Measurements from ENCODE around the gene TMEM52B.

TMEM52B gene

DNA sequence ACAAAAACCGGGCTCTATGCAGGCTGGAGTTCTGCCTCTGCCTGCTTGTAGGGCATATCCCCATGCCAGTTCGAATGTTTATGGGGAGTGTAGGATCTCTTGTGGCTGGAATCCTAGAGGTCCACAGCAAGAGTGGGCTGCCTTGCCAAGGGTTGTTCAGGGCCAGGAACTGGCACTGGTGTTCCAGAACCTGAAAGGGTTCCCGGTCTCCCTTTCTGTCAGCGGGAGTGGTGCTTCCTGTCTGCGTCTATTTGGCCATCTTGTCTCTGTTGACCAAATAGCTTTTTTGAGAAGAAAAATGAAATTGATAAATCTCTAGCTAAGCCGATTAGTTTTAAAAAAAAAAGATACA lies 24.7 kb upstream of the TMEM52B start:
- Histone ChIP-seq H3K9ac (ENCODE audit: low read length) (peak overlapping the region; percentile 74), H3K27me3 (ENCODE audit: control insufficient read depth, insufficient read depth, low read length) (no peaks in the 10 kb centered on the region), H3K4me1 (ENCODE audit: control insufficient read depth, low read depth, low read length) (no peaks in the 10 kb centered on the region), H3K9me3 (ENCODE audit: control insufficient read depth, low read depth, low read length) (no peaks in the 10 kb centered on the region), H3K4me3 (ENCODE audit: low read length) (peak overlapping the region; percentile 63), H3K36me3 (ENCODE audit: control insufficient read depth, low read depth, low read length) (no peaks in the 10 kb centered on the region), H3K27ac (ENCODE audit: low read length) (no peak overlapping the region)

DNA sequence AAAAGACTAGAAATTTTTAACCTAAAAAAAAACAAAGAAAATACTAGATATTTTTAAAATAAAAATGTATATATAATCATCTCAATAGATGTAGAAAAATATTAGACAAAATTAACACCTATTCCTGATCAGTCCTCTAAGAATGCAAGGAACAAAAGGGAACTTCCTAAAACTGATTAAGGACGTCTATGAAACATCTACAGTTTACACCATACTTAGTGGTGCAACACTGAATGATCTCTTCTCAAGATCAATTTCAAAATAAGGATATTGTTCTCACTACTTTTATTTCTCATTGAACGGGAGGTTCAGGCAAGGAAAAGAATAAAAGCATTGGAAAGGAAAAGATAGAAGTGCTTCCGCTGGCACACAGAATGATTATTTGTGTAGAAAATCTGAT lies 22.9 kb upstream of the TMEM52B start:
- Histone ChIP-seq H3K9ac (ENCODE audit: low read length) (no peak overlapping the region), H3K27ac (ENCODE audit: low read length) (no peak overlapping the region), H3K9me3 (ENCODE audit: control insufficient read depth, low read depth, low read length) (no peaks in the 10 kb centered on the region), H3K4me1 (ENCODE audit: control insufficient read depth, low read depth, low read length) (no peaks in the 10 kb centered on the region), H3K27me3 (ENCODE audit: control insufficient read depth, insufficient read depth, low read length) (no peaks in the 10 kb centered on the region), H3K36me3 (ENCODE audit: control insufficient read depth, low read depth, low read length) (no peaks in the 10 kb centered on the region), H3K4me3 (ENCODE audit: low read length) (no peak overlapping the region)

DNA sequence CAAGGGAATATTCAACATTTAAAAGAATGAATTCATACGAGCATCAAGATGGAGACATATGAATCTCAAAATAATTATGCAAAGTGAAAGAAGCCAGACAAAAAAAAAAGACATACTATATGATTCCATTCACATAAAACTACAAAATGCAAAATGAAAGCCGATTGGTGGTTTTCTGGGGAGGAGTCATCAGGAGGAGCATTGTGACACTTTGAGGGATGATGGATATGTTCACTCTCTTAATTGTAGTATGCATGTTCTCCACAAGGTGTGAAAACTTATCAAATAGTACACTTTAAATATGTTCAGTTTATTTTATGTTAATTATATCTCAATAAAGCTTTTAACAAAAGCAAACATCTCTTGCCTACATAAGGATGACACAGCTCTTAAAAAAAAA lies 20.4 kb upstream of the TMEM52B start:
- no peaks in the 10 kb centered on the region for H3K27me3 ChIP-seq (ENCODE audit: control insufficient read depth, insufficient read depth, low read length)
- no peaks in the 10 kb centered on the region for H3K36me3 ChIP-seq (ENCODE audit: control insufficient read depth, low read depth, low read length)
- H3K27ac ChIP-seq (ENCODE audit: low read length), result no peak overlapping the region
- H3K9ac ChIP-seq (ENCODE audit: low read length), result no peak overlapping the region
- H3K4me3 ChIP-seq (ENCODE audit: low read length), result no peak overlapping the region
- H3K4me1 ChIP-seq (ENCODE audit: control insufficient read depth, low read depth, low read length), result no peaks in the 10 kb centered on the region
- H3K9me3 ChIP-seq (ENCODE audit: control insufficient read depth, low read depth, low read length), result no peaks in the 10 kb centered on the region

DNA sequence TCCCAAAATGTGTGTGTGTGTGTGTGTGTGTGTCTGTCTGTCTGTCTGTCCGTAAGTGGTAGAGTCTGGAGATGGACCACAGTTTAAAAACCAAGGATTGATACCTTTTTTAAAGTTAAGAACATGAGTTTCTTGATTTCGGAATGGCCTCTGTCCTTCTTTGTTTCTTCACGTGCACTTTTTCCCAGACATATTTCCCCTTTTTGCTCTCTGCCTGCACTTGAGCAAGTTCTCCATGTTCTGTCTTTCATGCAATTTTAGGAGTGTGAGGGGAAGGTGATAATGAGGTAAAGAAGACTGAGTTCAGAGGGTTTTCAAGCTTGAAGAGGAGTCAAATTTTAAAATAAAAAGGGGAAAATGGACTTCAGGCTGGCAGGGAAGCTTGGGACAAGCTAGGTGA lies 19.6 kb upstream of the TMEM52B start:
- no peaks in the 10 kb centered on the region for H3K27me3 ChIP-seq (ENCODE audit: control insufficient read depth, insufficient read depth, low read length)
- H3K4me3 ChIP-seq (ENCODE audit: low read length), result no peak overlapping the region
- no peak overlapping the region for H3K9ac ChIP-seq (ENCODE audit: low read length)
- no peak overlapping the region for H3K27ac ChIP-seq (ENCODE audit: low read length)
- H3K36me3 ChIP-seq (ENCODE audit: control insufficient read depth, low read depth, low read length), result no peaks in the 10 kb centered on the region
- no peaks in the 10 kb centered on the region for H3K4me1 ChIP-seq (ENCODE audit: control insufficient read depth, low read depth, low read length)
- H3K9me3 ChIP-seq (ENCODE audit: control insufficient read depth, low read depth, low read length), result no peaks in the 10 kb centered on the region

DNA sequence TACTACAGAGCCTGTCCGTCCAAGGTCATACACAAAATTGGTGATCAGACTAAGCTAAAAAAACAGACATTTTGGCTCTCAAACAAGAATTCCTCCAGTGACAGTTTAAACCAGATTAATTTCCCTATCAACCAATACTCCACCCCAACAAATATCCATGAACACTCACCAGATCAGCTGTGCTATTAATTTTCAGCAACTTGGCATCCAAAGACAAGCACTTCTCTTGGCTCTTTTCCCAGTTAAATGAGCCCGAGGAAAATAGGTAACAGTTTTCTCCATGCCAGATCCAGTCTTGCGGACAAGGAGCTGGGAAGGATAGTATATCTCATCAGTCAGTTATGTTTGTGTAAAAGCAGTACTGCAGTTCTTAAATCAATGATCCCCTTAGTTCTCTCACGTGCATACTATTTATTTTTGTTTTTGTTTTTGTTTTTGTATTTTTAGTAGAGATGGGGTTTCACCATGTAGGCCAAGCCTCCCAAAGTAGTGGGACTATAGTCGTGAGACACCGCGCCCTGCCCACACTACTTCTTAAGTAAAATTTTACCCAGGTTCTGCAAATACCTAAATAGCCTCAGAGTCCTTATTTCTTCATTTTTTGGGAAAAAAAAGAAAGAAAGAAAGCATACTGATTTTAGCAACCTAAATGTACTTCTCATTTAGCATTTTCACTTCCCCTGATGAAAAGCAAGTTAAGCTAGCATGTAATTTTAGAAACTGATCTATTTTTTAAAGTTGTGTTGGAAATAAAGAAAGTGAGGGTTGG lies 18.0 kb upstream of the TMEM52B start:
- Histone ChIP-seq H3K4me3 (ENCODE audit: low read length) (no peak overlapping the region), H3K27ac (ENCODE audit: low read length) (no peak overlapping the region), H3K27me3 (ENCODE audit: control insufficient read depth, insufficient read depth, low read length) (no peaks in the 10 kb centered on the region), H3K9ac (ENCODE audit: low read length) (no peak overlapping the region), H3K4me1 (ENCODE audit: control insufficient read depth, low read depth, low read length) (no peaks in the 10 kb centered on the region), H3K36me3 (ENCODE audit: control insufficient read depth, low read depth, low read length) (no peaks in the 10 kb centered on the region), H3K9me3 (ENCODE audit: control insufficient read depth, low read depth, low read length) (no peaks in the 10 kb centered on the region)

DNA sequence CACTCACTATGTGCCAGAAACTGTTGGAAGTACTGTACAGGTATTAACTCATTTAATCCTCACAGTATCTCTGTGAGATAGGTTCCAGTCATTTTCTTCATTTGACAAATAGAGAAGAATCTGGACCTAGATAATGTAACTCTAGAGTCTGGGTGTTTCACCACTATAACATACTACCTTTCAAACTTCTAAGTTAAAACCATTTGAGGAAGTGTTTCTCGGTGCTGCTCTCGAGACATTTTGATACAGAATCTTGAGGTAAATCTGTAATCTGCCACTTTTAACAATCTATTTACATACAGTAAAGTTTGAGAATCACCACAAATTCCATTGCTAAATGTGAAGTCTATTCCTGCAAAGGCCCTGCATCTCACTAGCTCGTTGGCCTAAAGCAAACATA lies 15.7 kb upstream of the TMEM52B start:
- Histone ChIP-seq H3K4me3 (ENCODE audit: low read length) (no peak overlapping the region), H3K27ac (ENCODE audit: low read length) (no peak overlapping the region), H3K9me3 (ENCODE audit: control insufficient read depth, low read depth, low read length) (no peaks in the 10 kb centered on the region), H3K36me3 (ENCODE audit: control insufficient read depth, low read depth, low read length) (no peaks in the 10 kb centered on the region), H3K27me3 (ENCODE audit: control insufficient read depth, insufficient read depth, low read length) (no peaks in the 10 kb centered on the region), H3K9ac (ENCODE audit: low read length) (no peak overlapping the region), H3K4me1 (ENCODE audit: control insufficient read depth, low read depth, low read length) (no peaks in the 10 kb centered on the region)

DNA sequence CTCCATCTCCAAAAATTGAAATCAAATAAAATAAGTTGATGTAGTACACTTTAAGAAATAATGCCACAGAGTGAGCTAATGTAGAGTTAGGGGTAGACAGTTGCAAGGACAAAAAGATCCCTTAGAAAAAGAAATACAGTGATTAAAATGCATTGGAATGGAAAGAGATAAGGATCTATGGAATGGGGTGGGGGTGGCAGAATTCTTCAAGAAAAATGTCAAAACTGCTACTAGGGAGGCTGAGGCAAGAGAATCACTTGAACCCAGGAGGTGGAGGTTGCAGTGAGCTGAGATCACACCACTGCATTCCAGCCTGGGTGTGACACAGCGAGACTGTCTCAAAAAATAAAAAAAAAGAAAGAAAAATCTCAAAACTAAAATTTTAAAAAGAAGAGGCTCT lies 13.4 kb upstream of the TMEM52B start:
- no peak overlapping the region for H3K4me3 ChIP-seq (ENCODE audit: low read length)
- no peaks in the 10 kb centered on the region for H3K9me3 ChIP-seq (ENCODE audit: control insufficient read depth, low read depth, low read length)
- no peak overlapping the region for H3K27ac ChIP-seq (ENCODE audit: low read length)
- no peaks in the 10 kb centered on the region for H3K27me3 ChIP-seq (ENCODE audit: control insufficient read depth, insufficient read depth, low read length)
- no peaks in the 10 kb centered on the region for H3K4me1 ChIP-seq (ENCODE audit: control insufficient read depth, low read depth, low read length)
- no peak overlapping the region for H3K9ac ChIP-seq (ENCODE audit: low read length)
- H3K36me3 ChIP-seq (ENCODE audit: control insufficient read depth, low read depth, low read length), result no peaks in the 10 kb centered on the region

DNA sequence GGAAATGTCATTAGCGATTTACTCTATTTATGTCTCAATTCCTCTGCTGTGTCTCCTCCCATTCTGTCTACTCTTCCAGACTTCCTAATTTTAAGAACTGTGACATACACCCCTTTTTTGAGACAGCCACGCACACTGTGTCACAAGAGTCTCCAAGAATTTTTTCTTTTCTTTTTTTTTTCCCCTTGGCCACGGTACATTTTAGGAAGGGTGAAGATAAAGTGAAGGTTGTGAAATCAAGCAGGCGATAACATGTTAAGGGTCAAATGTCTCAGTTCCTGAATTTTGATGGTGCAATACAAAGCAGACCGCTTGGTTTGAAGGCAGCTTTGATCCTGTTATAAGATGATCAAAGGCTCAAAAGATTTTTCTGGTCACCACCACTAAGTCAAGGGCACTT lies 11.2 kb upstream of the TMEM52B start:
- H3K27ac ChIP-seq (ENCODE audit: low read length), result no peak overlapping the region

DNA sequence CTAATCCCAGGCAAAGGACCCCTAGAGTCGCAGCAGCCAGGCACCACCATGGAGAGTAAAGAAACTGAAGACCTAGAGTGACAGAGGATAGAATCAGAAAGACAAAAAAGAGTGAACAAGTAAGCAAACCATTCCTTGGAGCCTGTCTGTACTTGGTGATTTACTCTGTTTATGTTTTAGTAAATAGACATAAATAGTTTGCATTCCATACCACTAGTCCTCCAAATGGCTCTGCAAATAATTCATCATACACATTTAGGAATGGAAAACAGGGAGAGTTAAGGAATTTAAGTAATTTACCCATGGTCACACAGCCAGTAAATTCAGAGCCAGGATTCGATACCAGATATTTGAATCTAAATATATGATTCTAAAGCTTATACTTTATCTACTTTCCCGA lies 9.7 kb upstream of the TMEM52B start:
- H3K9ac ChIP-seq (ENCODE audit: low read length), result no peak overlapping the region
- no peak overlapping the region for H3K4me3 ChIP-seq (ENCODE audit: low read length)
- H3K4me1 ChIP-seq (ENCODE audit: control insufficient read depth, low read depth, low read length), result no peaks in the 10 kb centered on the region
- H3K27me3 ChIP-seq (ENCODE audit: control insufficient read depth, insufficient read depth, low read length), result no peaks in the 10 kb centered on the region
- no peaks in the 10 kb centered on the region for H3K36me3 ChIP-seq (ENCODE audit: control insufficient read depth, low read depth, low read length)
- no peak overlapping the region for H3K27ac ChIP-seq (ENCODE audit: low read length)
- no peaks in the 10 kb centered on the region for H3K9me3 ChIP-seq (ENCODE audit: control insufficient read depth, low read depth, low read length)

More for the DNA sequence above, 11.2 kb upstream of the TMEM52B start:
- Histone ChIP-seq H3K4me3 (ENCODE audit: low read length) (no peak overlapping the region), H3K9me3 (ENCODE audit: control insufficient read depth, low read depth, low read length) (no peaks in the 10 kb centered on the region), H3K4me1 (ENCODE audit: control insufficient read depth, low read depth, low read length) (no peaks in the 10 kb centered on the region), H3K27me3 (ENCODE audit: control insufficient read depth, insufficient read depth, low read length) (no peaks in the 10 kb centered on the region), H3K36me3 (ENCODE audit: control insufficient read depth, low read depth, low read length) (no peaks in the 10 kb centered on the region), H3K9ac (ENCODE audit: low read length) (no peak overlapping the region)

DNA sequence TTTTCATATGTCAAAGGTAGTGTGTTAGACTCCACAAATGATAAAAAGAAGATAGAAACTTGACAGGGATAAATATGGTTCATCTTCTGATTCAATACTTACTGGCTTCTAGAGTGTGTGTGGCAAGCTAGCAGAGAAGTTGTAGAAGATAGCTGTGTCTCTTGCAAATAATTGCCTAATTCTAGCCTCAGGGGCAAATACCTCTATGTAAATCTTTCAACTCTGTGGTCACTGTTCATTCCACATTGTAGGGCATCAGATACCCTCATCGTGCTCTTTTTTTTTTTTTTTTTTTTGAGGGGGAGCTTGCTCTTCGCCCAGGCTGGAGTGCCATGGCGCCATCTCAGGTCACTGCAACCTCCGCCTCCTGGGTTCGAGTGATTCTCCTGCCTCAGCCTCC lies 8.6 kb upstream of the TMEM52B start:
- Histone ChIP-seq H3K4me3 (ENCODE audit: low read length) (no peak overlapping the region), H3K27ac (ENCODE audit: low read length) (no peak overlapping the region), H3K9me3 (ENCODE audit: control insufficient read depth, low read depth, low read length) (no peaks in the 10 kb centered on the region), H3K27me3 (ENCODE audit: control insufficient read depth, insufficient read depth, low read length) (no peaks in the 10 kb centered on the region), H3K4me1 (ENCODE audit: control insufficient read depth, low read depth, low read length) (no peaks in the 10 kb centered on the region), H3K9ac (ENCODE audit: low read length) (no peak overlapping the region), H3K36me3 (ENCODE audit: control insufficient read depth, low read depth, low read length) (no peaks in the 10 kb centered on the region)

DNA sequence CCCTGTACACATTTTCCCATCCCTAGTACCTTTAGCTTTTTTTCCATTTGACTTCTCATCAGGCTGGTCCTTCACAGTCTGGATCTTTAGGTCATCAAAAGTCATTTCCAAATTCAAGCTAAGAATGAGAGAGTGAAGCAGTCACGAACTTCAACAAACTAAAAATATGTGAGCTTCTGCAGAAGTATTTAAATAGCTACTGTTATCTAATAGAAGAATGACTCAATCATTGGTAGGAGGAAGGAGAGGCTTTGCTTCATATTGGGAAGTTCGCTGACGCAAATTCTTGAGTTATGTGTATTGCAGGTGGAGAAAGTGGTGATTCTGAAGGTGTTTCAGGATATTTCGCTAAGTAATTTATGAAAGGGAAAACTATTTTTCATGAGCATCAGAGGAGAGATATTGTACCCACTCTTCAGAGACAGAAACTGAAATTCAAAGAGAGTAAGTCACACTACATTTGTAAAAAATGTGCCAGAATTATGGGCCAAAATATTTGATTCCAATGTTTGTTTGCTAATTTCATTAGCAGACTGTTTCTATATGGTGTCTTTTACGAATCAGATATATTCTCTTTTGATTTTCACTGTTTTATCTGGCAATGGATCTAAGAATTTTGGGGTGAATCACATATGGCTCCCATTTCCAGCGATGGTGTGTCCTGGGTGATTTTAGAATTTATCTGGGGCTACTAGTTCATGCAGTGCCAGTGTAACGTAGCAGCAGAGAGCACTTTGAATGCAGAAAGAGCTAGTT lies 6.7 kb upstream of the TMEM52B start, which contains the start of gene OLR1:
Gene OLR1 (minus strand): TSS at position 160 of the 756 bp plus-strand sequence. CDS start 55 bp downstream, at position 105.
- H3K4me3 ChIP-seq (ENCODE audit: low read length), result no peak within 1 kb of the TSS
- H3K9me3 ChIP-seq (ENCODE audit: control insufficient read depth, low read depth, low read length), result no peaks in the 10 kb centered on the region
- no peaks in the 10 kb centered on the region for H3K27me3 ChIP-seq (ENCODE audit: control insufficient read depth, insufficient read depth, low read length)
- H3K27ac ChIP-seq (ENCODE audit: low read length), result no peak within 1 kb of the TSS
- H3K36me3 ChIP-seq (ENCODE audit: control insufficient read depth, low read depth, low read length), result no peaks in the 10 kb centered on the region
- no peak within 1 kb of the TSS for H3K9ac ChIP-seq (ENCODE audit: low read length)
- no peaks in the 10 kb centered on the region for H3K4me1 ChIP-seq (ENCODE audit: control insufficient read depth, low read depth, low read length)
